Activated T-helper 1 cell treated with anti-CD3 and anti-CD28 coated beads, Interleukin-12 subunit alpha, Interleukin-12 subunit beta, Interleukin-2, Interleukin-4 antibody, amounts not matched to agents 30 ng/mL and 10 ng/mL and 1 ng/mL, durations not matched to agents 14 hours and 24 hours and 36 hours (primary cell): ENCODE measurements around the gene BLMH. TPM values are rescaled to one million over a fixed set of nuclear protein-coding genes. Genes with fewer than 3 reads are reported as not detected.

Experiments used
- DNase-seq: peaks from one replicate; pipeline ENCODE4 v3.0.0; 2021; ENCODE audit warnings: low spot score
- H3K27ac Mint-ChIP-seq: one replicate; pipeline ENCODE4 v1.8.0; 2021; ENCODE audit warnings: mild to moderate bottlenecking, mixed read lengths
- H3K27me3 Mint-ChIP-seq: one replicate; pipeline ENCODE4 v1.8.0; 2022; ENCODE audit warnings: mild to moderate bottlenecking, moderate library complexity, mixed read lengths; ENCODE audit not compliant: insufficient read depth
- H3K36me3 Mint-ChIP-seq: one replicate; pipeline ENCODE4 v1.8.0; 2021; ENCODE audit warnings: low read depth, mixed read lengths
- H3K4me1 Mint-ChIP-seq: one replicate; pipeline ENCODE4 v1.8.0; 2021; ENCODE audit warnings: low read depth, mixed read lengths
- H3K4me3 Mint-ChIP-seq: one replicate; pipeline ENCODE4 v1.8.0; 2021; ENCODE audit warnings: mild to moderate bottlenecking, moderate library complexity, mixed read lengths
- H3K9me3 Mint-ChIP-seq: one replicate; pipeline ENCODE4 v1.8.0; 2021; ENCODE audit warnings: mixed read lengths
- intact Hi-C: fragments of 100-400 bp; cut with micrococcal nuclease; formaldehyde crosslinking; loops from one replicate; pipeline ENCODE4 v1.15.1; 2024
- total RNA-seq: library from RNA; stranded (reverse); gene quantifications from 2 replicates; pipeline ENCODE4 v1.2.3, GENCODE V29; 2022

Gene BLMH
- total RNA-seq, 1 donor from 2014 or later: 64.9 TPM

DNA sequence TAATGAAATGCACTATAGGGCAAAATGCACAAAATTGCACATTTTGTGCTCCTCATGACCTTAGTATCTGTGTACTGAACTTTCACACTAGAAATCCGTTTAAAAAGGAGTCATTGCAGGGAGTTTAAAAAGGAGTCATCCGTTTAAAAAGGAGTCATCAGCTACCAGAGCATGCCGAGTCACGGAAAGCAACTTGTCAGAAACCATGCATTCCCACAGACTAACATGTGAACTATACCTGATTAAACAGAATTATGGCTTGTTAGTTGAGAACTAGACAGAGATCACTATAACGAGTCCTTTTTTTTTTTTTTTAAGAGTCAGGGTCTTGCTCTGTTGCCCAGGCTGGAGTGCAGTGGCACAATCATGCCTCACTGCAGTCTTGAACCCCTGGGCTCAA, 92.1 kb downstream of the BLMH start:
- intact Hi-C loops: no loop called here
- peaks cover 13% of the 10 kb centered on the region for H3K27me3 Mint-ChIP-seq

More for the DNA sequence above, 92.1 kb downstream of the BLMH start:
- H3K36me3 Mint-ChIP-seq: no peaks in the 10 kb centered on the region
- DNase-seq: no peak
- H3K4me3 Mint-ChIP-seq: no peak overlapping the region
- no peak overlapping the region for H3K27ac Mint-ChIP-seq
- no peaks in the 10 kb centered on the region for H3K9me3 Mint-ChIP-seq
- no peaks in the 10 kb centered on the region for H3K4me1 Mint-ChIP-seq

Other genes starting within 250 kb of the BLMH start
- gene NSRP1, start 175.1 kb downstream of the BLMH start, total RNA-seq: 32.4 and 35.3 TPM in 2 replicates
- not detected in 2 replicates for gene SLC6A4, start 56.2 kb downstream of the BLMH start, total RNA-seq
- gene TMIGD1, start 42.1 kb upstream of the BLMH start, total RNA-seq: not detected in 2 replicates
- 29.7 and 35.3 TPM in 2 replicates for gene CPD, start 87.0 kb upstream of the BLMH start, total RNA-seq
- 61.5 and 66.6 TPM in 2 replicates for gene GOSR1, start 185.5 kb upstream of the BLMH start, total RNA-seq